Gastrocnemius medialis (tissue), 4 donors: ENCODE data around the gene FCGBP.

Source experiments
- POLR2A ChIP-seq, 2 donors: fragments of 450-650 bp; IDR thresholded peaks; one replicate each; pipeline ENCODE4 v1.6.1; 2017; ENCODE audit warnings: antibody characterized with exemption in 2 of 2, mild to moderate bottlenecking in 2 of 2, moderate library complexity in 2 of 2
- TF ChIP-seq, protein P1 (sequence below), 5 experiments: fragments of 450-650 bp in 3 of 5; fragments of 200-600 bp in 2 of 5; sonication (generic) in 2 of 5; IDR thresholded peaks in 4 of 5; conservative IDR thresholded peaks in 1 of 5; 1 replicate in 4 of 5; 2 replicates in 1 of 5; pipeline ENCODE4 v1.5.1; 2016 to 2019; ENCODE audit warnings: antibody characterized with exemption in 5 of 5, mild to moderate bottlenecking in 3 of 5, moderate library complexity in 3 of 5

DNA sequence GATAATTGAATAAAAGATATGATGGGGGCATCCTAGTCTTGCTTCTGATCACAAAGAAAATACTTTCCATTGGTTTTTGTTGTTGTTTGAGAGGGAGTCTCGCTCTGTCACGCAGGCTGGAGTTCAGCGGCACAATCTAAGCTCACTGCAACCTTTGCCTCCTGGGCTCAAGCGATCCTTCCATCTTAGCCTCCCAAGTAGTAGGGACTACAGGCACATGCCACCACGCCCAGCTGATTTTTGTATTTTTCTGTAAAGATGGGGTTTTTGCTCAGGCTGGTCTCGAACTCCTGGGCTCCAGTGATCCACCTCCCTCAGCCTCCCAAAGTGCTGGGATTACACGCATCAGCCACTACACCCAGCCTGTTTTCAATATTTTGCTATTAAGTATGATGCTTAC, 19.5 kb upstream of the FCGBP start:
- TF ChIP-seq, protein P1, sequence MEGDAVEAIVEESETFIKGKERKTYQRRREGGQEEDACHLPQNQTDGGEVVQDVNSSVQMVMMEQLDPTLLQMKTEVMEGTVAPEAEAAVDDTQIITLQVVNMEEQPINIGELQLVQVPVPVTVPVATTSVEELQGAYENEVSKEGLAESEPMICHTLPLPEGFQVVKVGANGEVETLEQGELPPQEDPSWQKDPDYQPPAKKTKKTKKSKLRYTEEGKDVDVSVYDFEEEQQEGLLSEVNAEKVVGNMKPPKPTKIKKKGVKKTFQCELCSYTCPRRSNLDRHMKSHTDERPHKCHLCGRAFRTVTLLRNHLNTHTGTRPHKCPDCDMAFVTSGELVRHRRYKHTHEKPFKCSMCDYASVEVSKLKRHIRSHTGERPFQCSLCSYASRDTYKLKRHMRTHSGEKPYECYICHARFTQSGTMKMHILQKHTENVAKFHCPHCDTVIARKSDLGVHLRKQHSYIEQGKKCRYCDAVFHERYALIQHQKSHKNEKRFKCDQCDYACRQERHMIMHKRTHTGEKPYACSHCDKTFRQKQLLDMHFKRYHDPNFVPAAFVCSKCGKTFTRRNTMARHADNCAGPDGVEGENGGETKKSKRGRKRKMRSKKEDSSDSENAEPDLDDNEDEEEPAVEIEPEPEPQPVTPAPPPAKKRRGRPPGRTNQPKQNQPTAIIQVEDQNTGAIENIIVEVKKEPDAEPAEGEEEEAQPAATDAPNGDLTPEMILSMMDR (IDR thresholded peaks at IDR 0.05 in 4 of 5, conservative IDR thresholded peaks at IDR 0.05 in 1 of 5) = no peak
- no peak for TF ChIP-seq POLR2A (IDR thresholded peaks at IDR 0.05)
